GM12878 (cell line): Measurements from ENCODE around the gene ATP5PO. TPM values are rescaled to one million over a fixed set of nuclear protein-coding genes. Genes with fewer than 3 reads are reported as not detected.

ENCODE experiments used
- ATAC-seq: fragments of 200-7000 bp; cut with Tn5 transposase; 3 replicates; pipeline ENCODE4 v1.9.1; 2020; ENCODE audit warnings: mild to moderate bottlenecking, moderate library complexity
- BruUV-seq: library from RNA; stranded (reverse); fragments of 400-500 nt; replicated peaks from 2 replicates; lab custom pipeline; 2021; lab: Mats Ljungman, UMichigan
- CTCF ChIA-PET: fragments of 300-600 bp; sonication (Branson Sonifier 250); formaldehyde crosslinking; extraction: SDS; loops from one replicate; lab custom pipeline; 2021; ENCODE audit warnings: inconsistent platforms; lab: Yijun Ruan, JAX
- POLR2A ChIA-PET: fragments of 350-600 bp; formaldehyde crosslinking; extraction: SDS; loops from one replicate; lab custom pipeline; 2021; ENCODE audit warnings: inconsistent platforms; lab: Charles Lee
- RAD21 ChIA-PET: fragments of 300-600 bp; sonication (Branson Sonifier 250); formaldehyde crosslinking; loops from one replicate; lab custom pipeline; 2023; ENCODE audit warnings: antibody characterized with exemption; ENCODE audit not compliant: unreplicated experiment; lab: Charles Lee
- SMC1A ChIA-PET: fragments of 300-600 bp; sonication (Branson Sonifier 250); formaldehyde crosslinking; loops from one replicate; lab custom pipeline; 2023; ENCODE audit not compliant: unreplicated experiment, uncharacterized antibody; lab: Charles Lee
- DNase-seq: peaks from one replicate; pipeline ENCODE4 v3.0.0-alpha.2; 2011; ENCODE audit warnings: low read depth, low spot score
- FAIRE-seq: peaks from 3 replicates; lab custom pipeline; 2011; peaks lifted over from hg19 to GRCh38; lab: Jason Lieb, UNC
- H2AFZ ChIP-seq: 2 replicates; pipeline ENCODE4 v1.6.0; 2011; ENCODE audit warnings: low read depth, low read length, control low read depth; ENCODE audit not compliant: control insufficient read depth
- H3K27ac ChIP-seq: 2 replicates; pipeline ENCODE4 v1.5.1; 2011; ENCODE audit warnings: control low read depth; ENCODE audit not compliant: control insufficient read depth, insufficient read depth
- H3K27me3 ChIP-seq, 2 experiments: replicated peaks in 1 of 2; 2 replicates each; pipeline versions ENCODE4 v1.6.0 to v1.6.1; 2011; ENCODE audit warnings: low read length in 1 of 2; ENCODE audit not compliant: control insufficient read depth in 2 of 2, insufficient read depth in 2 of 2
- H3K36me3 ChIP-seq, 2 experiments: 2 replicates each; pipeline ENCODE4 v1.5.1; 2011; ENCODE audit warnings: low read length in 1 of 2; ENCODE audit not compliant: control insufficient read depth in 2 of 2, insufficient read depth in 2 of 2
- H3K4me1 ChIP-seq: 2 replicates; pipeline ENCODE4 v1.6.1; 2011; ENCODE audit warnings: mild to moderate bottlenecking, low read length, moderate library complexity, mixed read lengths; ENCODE audit not compliant: control insufficient read depth, insufficient read depth
- H3K4me2 ChIP-seq: 2 replicates; pipeline ENCODE4 v1.6.0; 2011; ENCODE audit warnings: control low read depth; ENCODE audit not compliant: control insufficient read depth, insufficient read depth
- H3K4me3 ChIP-seq: fragments of 200-600 bp; sonication (generic); 2 replicates; pipeline ENCODE4 v1.5.1; 2016
- H3K79me2 ChIP-seq: 2 replicates; pipeline ENCODE4 v1.6.0; 2011; ENCODE audit warnings: low read length; ENCODE audit not compliant: control insufficient read depth, insufficient read depth
- H3K9ac ChIP-seq: 2 replicates; pipeline ENCODE4 v1.8.0; 2011; ENCODE audit warnings: low read length, control low read depth, mixed read lengths; ENCODE audit not compliant: control insufficient read depth, insufficient read depth
- H3K9me3 ChIP-seq: replicated peaks from 3 replicates; pipeline ENCODE4 v1.5.1; 2011; ENCODE audit warnings: mild to moderate bottlenecking, low read length; ENCODE audit not compliant: control insufficient read depth, insufficient read depth
- H4K20me1 ChIP-seq: 2 replicates; pipeline ENCODE4 v1.6.0; 2011; ENCODE audit not compliant: control insufficient read depth, insufficient read depth
- EGR1 ChIP-seq, 2 experiments: IDR thresholded peaks; 1 replicate in 1 of 2; 2 replicates in 1 of 2; pipeline ENCODE4 v1.6.1; 2011 to 2012; ENCODE audit warnings: low read depth in 2 of 2, low read length in 2 of 2, borderline replicate concordance in 1 of 2, mild to moderate bottlenecking in 1 of 2, moderate library complexity in 1 of 2
- IKZF1 ChIP-seq: fragments of 450-650 bp; conservative IDR thresholded peaks from 2 replicates; pipeline ENCODE4 v1.6.1; 2017; ENCODE audit warnings: antibody characterized with exemption, mild to moderate bottlenecking
- IKZF2 ChIP-seq, 2 experiments: fragments of 450-650 bp; IDR thresholded peaks; 2 replicates each; pipeline ENCODE4 v1.6.1; 2017; ENCODE audit warnings: mild to moderate bottlenecking in 2 of 2, moderate library complexity in 2 of 2
- NFYA ChIP-seq: IDR thresholded peaks from 2 replicates; pipeline ENCODE4 v1.6.1; 2011; ENCODE audit warnings: low read depth, mild to moderate bottlenecking, low read length, improper control_type of control experiment, borderline replicate concordance
- PML ChIP-seq: IDR thresholded peaks from 2 replicates; pipeline ENCODE4 v1.6.1; 2012; ENCODE audit warnings: low read length, inconsistent platforms
- POLR2A ChIP-seq: IDR thresholded peaks from 2 replicates; pipeline ENCODE4 v1.6.1; 2011; ENCODE audit warnings: low read depth, mild to moderate bottlenecking, low read length
- POU2F2 ChIP-seq: IDR thresholded peaks from 3 replicates; pipeline ENCODE4 v1.6.1; 2011; ENCODE audit warnings: low read depth, mild to moderate bottlenecking, low read length, borderline replicate concordance
- RAD21 ChIP-seq: IDR thresholded peaks from 2 replicates; pipeline ENCODE4 v1.6.1; 2011; ENCODE audit warnings: mild to moderate bottlenecking, low read depth, low read length, moderate library complexity; ENCODE audit not compliant: insufficient read depth
- RCOR1 ChIP-seq: conservative IDR thresholded peaks from 2 replicates; pipeline ENCODE4 v1.6.1; 2012; ENCODE audit warnings: low read depth, low read length, improper control_type of control experiment
- SIN3A ChIP-seq: IDR thresholded peaks from 2 replicates; pipeline ENCODE4 v1.6.1; 2012; ENCODE audit warnings: low read depth, low read length, improper control_type of control experiment
- SMAD1 ChIP-seq: fragments of 450-650 bp; IDR thresholded peaks from 2 replicates; pipeline ENCODE4 v1.6.1; 2018; ENCODE audit warnings: mild to moderate bottlenecking, low read depth; ENCODE audit not compliant: partially characterized antibody
- SPI1 ChIP-seq: IDR thresholded peaks from 2 replicates; pipeline ENCODE4 v1.6.1; 2011; ENCODE audit warnings: low read depth, mild to moderate bottlenecking, low read length, moderate library complexity, borderline replicate concordance; ENCODE audit not compliant: insufficient read depth
- SREBF1 ChIP-seq: IDR thresholded peaks from 2 replicates; pipeline ENCODE4 v1.6.1; 2012; ENCODE audit warnings: mild to moderate bottlenecking, low read length
- TBL1XR1 ChIP-seq: IDR thresholded peaks from 2 replicates; pipeline ENCODE4 v1.6.1; 2012; ENCODE audit warnings: low read depth, low read length, improper control_type of control experiment
- ZBED1 ChIP-seq: IDR thresholded peaks from 2 replicates; pipeline ENCODE4 v1.6.1; 2016; ENCODE audit warnings: borderline replicate concordance
- ZNF592 ChIP-seq: fragments of 450-650 bp; IDR thresholded peaks from 2 replicates; pipeline ENCODE4 v1.6.1; 2017; ENCODE audit warnings: mild to moderate bottlenecking, moderate library complexity
- WGBS: methylation state at CpG from one replicate; pipeline ENCODE4 v1.1.6; 2016; ENCODE audit warnings: low lambda C conversion rate; ENCODE audit not compliant: insufficient replicate concordance, insufficient coverage; ENCODE audit errors: missing lambda C conversion rate; 5-methylcytosine and 5-hydroxymethylcytosine counted together
- in situ Hi-C: fragments of 300-500 bp; cut with MboI; formaldehyde crosslinking; loops from 9 replicates; pipeline ENCODE4 v1.14.3; 2018; ENCODE audit warnings: mixed read lengths
- intact Hi-C: fragments of 100-400 bp; cut with micrococcal nuclease; formaldehyde crosslinking; loops from one replicate; pipeline ENCODE4 v1.14.2; 2022; ENCODE audit not compliant: unreplicated experiment
- polyA plus RNA-seq, 11 experiments: library from polyadenylated mRNA; depleted of rRNA in 4 of 11; unstranded in 6 of 11; stranded (reverse) in 5 of 11; fragments of >200 nt; fragmentation: Nextera tagmentation in 4 of 11; fragmentation: Illumina TruSeq in 1 of 11; extraction: Ambion mirVana in 4 of 11; extraction: Trizol in 1 of 11; gene quantifications; 1 replicate in 1 of 11; 2 replicates in 10 of 11; pipeline versions ENCODE4 v1.2.1 to v1.2.3, GENCODE V29; 2011 to 2016; ENCODE audit warnings: inconsistent platforms in 2 of 11, missing spikeins in 2 of 11, low read depth in 1 of 11
- total RNA-seq, 4 experiments: library from RNA; depleted of rRNA in 3 of 4; stranded (reverse); fragments of >200 nt in 3 of 4; fragmentation: Illumina TruSeq in 1 of 4; extraction: Trizol in 1 of 4; gene quantifications; 2 replicates each; pipeline versions ENCODE4 v1.2.1 to v1.2.3, GENCODE V29; 2013 to 2021

The ATP5PO gene
- total and polyA plus RNA-seq, 10 of the 15 experiments (the other 5 are each of a cell fraction or from before 2014, with no cell fraction given): 251 to 1,656 (median 470) TPM

DNA sequence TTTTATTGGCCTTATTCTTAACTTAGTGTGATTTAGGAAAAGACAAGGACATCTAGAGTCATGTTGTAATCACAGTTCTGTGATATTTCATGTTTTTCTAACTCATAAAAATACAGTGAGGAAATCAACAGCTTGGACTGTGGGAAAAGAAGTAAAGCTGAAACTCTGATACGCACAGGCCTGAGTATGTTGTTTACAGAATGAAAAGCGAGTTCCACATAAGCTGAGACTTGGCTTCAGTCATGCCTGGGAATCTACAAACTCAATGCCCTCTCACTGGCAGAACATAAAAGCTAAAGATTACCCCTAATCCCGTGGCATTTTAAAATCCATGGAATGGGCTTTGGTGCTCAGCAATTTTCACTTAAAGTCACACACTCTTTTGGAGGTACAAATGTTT lies 23.6 kb upstream of the ATP5PO start:
- POLR2A ChIA-PET: interaction anchor here (0.6 to 3.3 kb wide), 4 partner anchors 9 to 98 kb away, joined by 3 to 28 read pairs (median 3); no protein-coding TSS in a partner anchor
- H4K20me1 ChIP-seq: no peaks in the 10 kb centered on the region

DNA sequence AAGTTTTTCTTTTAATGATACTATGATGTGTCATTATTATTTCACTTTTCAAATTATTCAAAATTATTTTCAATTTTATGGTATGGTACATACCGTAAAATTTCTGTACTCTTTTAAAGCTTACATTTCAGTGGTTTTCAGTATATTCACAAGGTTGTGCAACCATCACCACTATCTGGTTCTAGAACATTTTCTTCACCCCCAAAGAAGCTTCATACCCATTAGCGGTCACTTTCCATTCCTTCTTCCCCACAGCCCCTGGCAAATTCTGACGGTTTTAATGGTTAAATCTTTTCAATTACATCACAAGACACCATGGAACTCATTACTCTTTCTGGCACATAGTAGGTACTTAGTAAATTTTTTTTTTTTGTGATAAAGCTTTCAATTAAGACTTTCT lies 22.8 kb upstream of the ATP5PO start:
- in situ Hi-C loops (no loop called here), intact Hi-C loops (no loop called here)
- Histone ChIP-seq H3K4me1 (peaks cover 9% of the 10 kb centered on the region), H4K20me1 (no peaks in the 10 kb centered on the region), H3K79me2 (no peaks in the 10 kb centered on the region), H3K36me3 (no peaks in the 10 kb centered on the region), H3K9me3 (no peaks in the 10 kb centered on the region; the same call in 2 of the 3 replicates), H3K4me2 (peak overlapping the region; percentile 46; the same call in 1 of the 2 replicates), H3K9ac (no peak overlapping the region), H3K4me3 (no peak overlapping the region), H3K27me3 (no peaks in the 10 kb centered on the region), H3K27ac (no peak overlapping the region), H2AFZ (peak overlapping the region; percentile 82; the same call in 1 of the 2 replicates)
- ChIA-PET SMC1A (interaction anchor here (0.6 to 4.1 kb wide), 11 partner anchors 8 to 172 kb away, joined by 3 to 30 read pairs (median 4); no protein-coding TSS in a partner anchor), POLR2A (interaction anchor here (0.8 to 3.3 kb wide), 4 partner anchors 9 to 94 kb away, joined by 3 to 28 read pairs (median 4); partner anchors contain the start of gene ATP5PO), CTCF (interaction anchor here (1.4 to 7.1 kb wide), 4 partner anchors 10 to 410 kb away, joined by 3 to 59 read pairs (median 6); no protein-coding TSS in a partner anchor), RAD21 (interaction anchor here (0.7 to 5.0 kb wide), 5 partner anchors 10 to 385 kb away, joined by 3 to 35 read pairs (median 4); no protein-coding TSS in a partner anchor)
- no peak for DNase-seq
- WGBS: 66% methylated on average over 3 of the region's 3 CpGs
- no peak for FAIRE-seq
- BruUV-seq: TSS peak; percentile 92
- no peak for ATAC-seq
- no peak for TF ChIP-seq ZNF592
- no peak for TF ChIP-seq RAD21
- no peak for TF ChIP-seq SIN3A
- TF ChIP-seq SMAD1: no peak
- no peak for TF ChIP-seq PML
- TF ChIP-seq TBL1XR1: no peak
- TF ChIP-seq POLR2A: no peak
- no peak for TF ChIP-seq EGR1 (IDR thresholded peaks at IDR 0.05; ENCODE audit: borderline replicate concordance in 1 of 2, low read depth in 2 of 2, low read length in 2 of 2)
- no peak for TF ChIP-seq RCOR1
- no peak for TF ChIP-seq POU2F2
- TF ChIP-seq IKZF2 (IDR thresholded peaks at IDR 0.05): no peak
- TF ChIP-seq SPI1: no peak

More for the DNA sequence above, 23.6 kb upstream of the ATP5PO start:
- ATAC-seq (no peak), DNase-seq (no peak), FAIRE-seq (no peak)
- H3K27me3 ChIP-seq: no peaks in the 10 kb centered on the region
- ChIA-PET CTCF (interaction anchor here (0.7 to 1.9 kb wide), 5 partner anchors 9 to 155 kb away, joined by 3 to 5 read pairs (median 3); no protein-coding TSS in a partner anchor), SMC1A (interaction anchor here (1.0 to 4.1 kb wide), 6 partner anchors 9 to 170 kb away, joined by 3 to 30 read pairs (median 13); no protein-coding TSS in a partner anchor), RAD21 (interaction anchor here (1.3 to 5.0 kb wide), 4 partner anchors 9 to 384 kb away, joined by 3 to 35 read pairs (median 16); no protein-coding TSS in a partner anchor)
- no peaks in the 10 kb centered on the region for H3K79me2 ChIP-seq
- in situ Hi-C loops (no loop called here), intact Hi-C loops (no loop called here)
- H3K4me2 ChIP-seq: no peak overlapping the region
- TF ChIP-seq IKZF1 (no peak), SREBF1 (no peak), NFYA (no peak), ZBED1 (no peak)
- H3K27ac ChIP-seq: no peak overlapping the region
- WGBS: 79% methylated on average over 3 of the region's 3 CpGs
- no peaks in the 10 kb centered on the region for H3K36me3 ChIP-seq
- BruUV-seq: no TSS peak
- H2AFZ ChIP-seq: no peak overlapping the region
- peaks cover 9% of the 10 kb centered on the region for H3K4me1 ChIP-seq
- H3K9ac ChIP-seq: no peak overlapping the region
- H3K9me3 ChIP-seq: no peaks in the 10 kb centered on the region; the same call in 2 of the 3 replicates
- no peak overlapping the region for H3K4me3 ChIP-seq
